ENCODE measurements around the gene RSRC1.

The RSRC1 gene

GRCh38 chr3:158158969-158159368 is 49.1 kb downstream of the RSRC1 start:
- no peak overlapping the region for H3K9ac ChIP-seq (ENCODE audit: low read length)
- no peaks in the 10 kb centered on the region for H3K36me3 ChIP-seq (ENCODE audit: control insufficient read depth, low read depth, low read length)
- no peak overlapping the region for H3K4me3 ChIP-seq (ENCODE audit: low read length)
- H3K27me3 ChIP-seq (ENCODE audit: control insufficient read depth, insufficient read depth, low read length), result no peaks in the 10 kb centered on the region
- H3K9me3 ChIP-seq (ENCODE audit: control insufficient read depth, low read depth, low read length), result no peaks in the 10 kb centered on the region
- H3K4me1 ChIP-seq (ENCODE audit: control insufficient read depth, low read depth, low read length), result no peaks in the 10 kb centered on the region
- no peak overlapping the region for H3K27ac ChIP-seq (ENCODE audit: low read length)

- Histone ChIP-seq H3K9ac (ENCODE audit: low read length) (no peak overlapping the region), H3K27ac (ENCODE audit: low read length) (no peak overlapping the region), H3K27me3 (ENCODE audit: control insufficient read depth, insufficient read depth, low read length) (no peaks in the 10 kb centered on the region), H3K9me3 (ENCODE audit: control insufficient read depth, low read depth, low read length) (no peaks in the 10 kb centered on the region), H3K36me3 (ENCODE audit: control insufficient read depth, low read depth, low read length) (no peaks in the 10 kb centered on the region), H3K4me1 (ENCODE audit: control insufficient read depth, low read depth, low read length) (no peaks in the 10 kb centered on the region), H3K4me3 (ENCODE audit: low read length) (no peak overlapping the region)
Observed at GRCh38 chr3:158159714-158160113, 49.8 kb downstream of the RSRC1 start.

GRCh38 chr3:158160958-158161357 is 51.1 kb downstream of the RSRC1 start:
- no peak overlapping the region for H3K4me3 ChIP-seq (ENCODE audit: low read length)
- H3K9me3 ChIP-seq (ENCODE audit: control insufficient read depth, low read depth, low read length), result no peaks in the 10 kb centered on the region
- H3K27me3 ChIP-seq (ENCODE audit: control insufficient read depth, insufficient read depth, low read length), result no peaks in the 10 kb centered on the region
- no peak overlapping the region for H3K27ac ChIP-seq (ENCODE audit: low read length)
- H3K4me1 ChIP-seq (ENCODE audit: control insufficient read depth, low read depth, low read length), result no peaks in the 10 kb centered on the region
- H3K9ac ChIP-seq (ENCODE audit: low read length), result no peak overlapping the region
- no peaks in the 10 kb centered on the region for H3K36me3 ChIP-seq (ENCODE audit: control insufficient read depth, low read depth, low read length)

- Histone ChIP-seq H3K9me3 (ENCODE audit: control insufficient read depth, low read depth, low read length) (no peaks in the 10 kb centered on the region), H3K9ac (ENCODE audit: low read length) (no peak overlapping the region), H3K27me3 (ENCODE audit: control insufficient read depth, insufficient read depth, low read length) (no peaks in the 10 kb centered on the region), H3K4me1 (ENCODE audit: control insufficient read depth, low read depth, low read length) (no peaks in the 10 kb centered on the region), H3K4me3 (ENCODE audit: low read length) (no peak overlapping the region), H3K36me3 (ENCODE audit: control insufficient read depth, low read depth, low read length) (no peaks in the 10 kb centered on the region), H3K27ac (ENCODE audit: low read length) (no peak overlapping the region)
Observed at GRCh38 chr3:158165141-158165655, 55.3 kb downstream of the RSRC1 start.

GRCh38 chr3:158165730-158166129 is 55.8 kb downstream of the RSRC1 start:
- Histone ChIP-seq H3K27me3 (ENCODE audit: control insufficient read depth, insufficient read depth, low read length) (no peaks in the 10 kb centered on the region), H3K9me3 (ENCODE audit: control insufficient read depth, low read depth, low read length) (no peaks in the 10 kb centered on the region), H3K4me1 (ENCODE audit: control insufficient read depth, low read depth, low read length) (no peaks in the 10 kb centered on the region), H3K36me3 (ENCODE audit: control insufficient read depth, low read depth, low read length) (no peaks in the 10 kb centered on the region), H3K27ac (ENCODE audit: low read length) (no peak overlapping the region), H3K4me3 (ENCODE audit: low read length) (no peak overlapping the region), H3K9ac (ENCODE audit: low read length) (no peak overlapping the region)

- H3K9me3 ChIP-seq (ENCODE audit: control insufficient read depth, low read depth, low read length), result no peaks in the 10 kb centered on the region
- H3K4me3 ChIP-seq (ENCODE audit: low read length), result no peak overlapping the region
- H3K9ac ChIP-seq (ENCODE audit: low read length), result no peak overlapping the region
- no peaks in the 10 kb centered on the region for H3K36me3 ChIP-seq (ENCODE audit: control insufficient read depth, low read depth, low read length)
- H3K27ac ChIP-seq (ENCODE audit: low read length), result no peak overlapping the region
- no peaks in the 10 kb centered on the region for H3K4me1 ChIP-seq (ENCODE audit: control insufficient read depth, low read depth, low read length)
- H3K27me3 ChIP-seq (ENCODE audit: control insufficient read depth, insufficient read depth, low read length), result no peaks in the 10 kb centered on the region
Observed at GRCh38 chr3:158166223-158166622, 56.3 kb downstream of the RSRC1 start.

GRCh38 chr3:158167737-158168557 is 58.1 kb downstream of the RSRC1 start:
- Histone ChIP-seq H3K27ac (ENCODE audit: low read length) (no peak overlapping the region), H3K36me3 (ENCODE audit: control insufficient read depth, low read depth, low read length) (no peaks in the 10 kb centered on the region), H3K9ac (ENCODE audit: low read length) (no peak overlapping the region), H3K27me3 (ENCODE audit: control insufficient read depth, insufficient read depth, low read length) (no peaks in the 10 kb centered on the region), H3K4me3 (ENCODE audit: low read length) (no peak overlapping the region), H3K4me1 (ENCODE audit: control insufficient read depth, low read depth, low read length) (no peaks in the 10 kb centered on the region), H3K9me3 (ENCODE audit: control insufficient read depth, low read depth, low read length) (no peaks in the 10 kb centered on the region)

- no peak overlapping the region for H3K27ac ChIP-seq (ENCODE audit: low read length)
- no peak overlapping the region for H3K4me3 ChIP-seq (ENCODE audit: low read length)
- no peaks in the 10 kb centered on the region for H3K9me3 ChIP-seq (ENCODE audit: control insufficient read depth, low read depth, low read length)
- no peaks in the 10 kb centered on the region for H3K27me3 ChIP-seq (ENCODE audit: control insufficient read depth, insufficient read depth, low read length)
- no peaks in the 10 kb centered on the region for H3K4me1 ChIP-seq (ENCODE audit: control insufficient read depth, low read depth, low read length)
- no peak overlapping the region for H3K9ac ChIP-seq (ENCODE audit: low read length)
- H3K36me3 ChIP-seq (ENCODE audit: control insufficient read depth, low read depth, low read length), result no peaks in the 10 kb centered on the region
Observed at GRCh38 chr3:158169091-158169491, 59.2 kb downstream of the RSRC1 start.

- Histone ChIP-seq H3K9ac (ENCODE audit: low read length) (no peak overlapping the region), H3K9me3 (ENCODE audit: control insufficient read depth, low read depth, low read length) (no peaks in the 10 kb centered on the region), H3K4me1 (ENCODE audit: control insufficient read depth, low read depth, low read length) (no peaks in the 10 kb centered on the region)
Observed at GRCh38 chr3:158181096-158181495, 71.2 kb downstream of the RSRC1 start.

GRCh38 chr3:158185711-158186110 is 75.8 kb downstream of the RSRC1 start:
- H3K27ac ChIP-seq (ENCODE audit: low read length), result no peak overlapping the region
- H3K27me3 ChIP-seq (ENCODE audit: control insufficient read depth, insufficient read depth, low read length), result no peaks in the 10 kb centered on the region
- H3K9me3 ChIP-seq (ENCODE audit: control insufficient read depth, low read depth, low read length), result no peaks in the 10 kb centered on the region
- no peaks in the 10 kb centered on the region for H3K4me1 ChIP-seq (ENCODE audit: control insufficient read depth, low read depth, low read length)
- no peaks in the 10 kb centered on the region for H3K36me3 ChIP-seq (ENCODE audit: control insufficient read depth, low read depth, low read length)
- H3K4me3 ChIP-seq (ENCODE audit: low read length), result no peak overlapping the region
- no peak overlapping the region for H3K9ac ChIP-seq (ENCODE audit: low read length)

More at GRCh38 chr3:158181096-158181495, 71.2 kb downstream of the RSRC1 start:
- Histone ChIP-seq H3K27ac (ENCODE audit: low read length) (no peak overlapping the region), H3K4me3 (ENCODE audit: low read length) (no peak overlapping the region), H3K27me3 (ENCODE audit: control insufficient read depth, insufficient read depth, low read length) (no peaks in the 10 kb centered on the region), H3K36me3 (ENCODE audit: control insufficient read depth, low read depth, low read length) (no peaks in the 10 kb centered on the region)

GRCh38 chr3:158200955-158201354 is 91.1 kb downstream of the RSRC1 start:
- H3K9ac ChIP-seq (ENCODE audit: low read length), result no peak overlapping the region
- no peaks in the 10 kb centered on the region for H3K27me3 ChIP-seq (ENCODE audit: control insufficient read depth, insufficient read depth, low read length)
- peaks cover 12% of the 10 kb centered on the region for H3K9me3 ChIP-seq (ENCODE audit: control insufficient read depth, low read depth, low read length)
- no peaks in the 10 kb centered on the region for H3K36me3 ChIP-seq (ENCODE audit: control insufficient read depth, low read depth, low read length)
- no peak overlapping the region for H3K27ac ChIP-seq (ENCODE audit: low read length)
- H3K4me3 ChIP-seq (ENCODE audit: low read length), result no peak overlapping the region
- no peaks in the 10 kb centered on the region for H3K4me1 ChIP-seq (ENCODE audit: control insufficient read depth, low read depth, low read length)

- Histone ChIP-seq H3K9ac (ENCODE audit: low read length) (no peak overlapping the region), H3K4me1 (ENCODE audit: control insufficient read depth, low read depth, low read length) (no peaks in the 10 kb centered on the region), H3K27me3 (ENCODE audit: control insufficient read depth, insufficient read depth, low read length) (no peaks in the 10 kb centered on the region), H3K27ac (ENCODE audit: low read length) (no peak overlapping the region), H3K36me3 (ENCODE audit: control insufficient read depth, low read depth, low read length) (no peaks in the 10 kb centered on the region), H3K9me3 (ENCODE audit: control insufficient read depth, low read depth, low read length) (peaks cover 12% of the 10 kb centered on the region), H3K4me3 (ENCODE audit: low read length) (no peak overlapping the region)
Observed at GRCh38 chr3:158205324-158205723, 95.4 kb downstream of the RSRC1 start.
